CD14-positive monocyte (primary cell): ENCODE results near the gene FBXO48. TPM values are rescaled to one million over a fixed set of nuclear protein-coding genes. Genes with fewer than 3 reads are reported as not detected.

Source experiments
- DNase-seq, 3 donors: peaks; one replicate each; pipeline ENCODE4 v3.0.0-alpha.2; 2011 to 2022
- H2AFZ ChIP-seq: 2 replicates; pipeline ENCODE4 v1.6.0; 2012; ENCODE audit warnings: mild to moderate bottlenecking, low read depth, low read length, inconsistent platforms; ENCODE audit not compliant: insufficient read depth, poor library complexity, severe bottlenecking
- H3K27ac ChIP-seq, 2 donors: 1 replicate in 1 of 2; 2 replicates in 1 of 2; pipeline ENCODE4 v1.5.1; 2012 to 2013; ENCODE audit warnings: low read length in 2 of 2, control low read depth in 1 of 2, inconsistent platforms in 1 of 2, low read depth in 1 of 2, mild to moderate bottlenecking in 1 of 2
- H3K27me3 ChIP-seq, 2 donors: one replicate each; pipeline versions ENCODE4 v1.6.0 to v1.6.1; 2011 to 2013; ENCODE audit warnings: low read length in 2 of 2; ENCODE audit not compliant: control insufficient read depth in 2 of 2, insufficient read depth in 2 of 2
- H3K36me3 ChIP-seq, 2 donors: replicated peaks in 1 of 2; 1 replicate in 1 of 2; 2 replicates in 1 of 2; pipeline versions ENCODE4 v1.5.1 to v1.6.1; 2012 to 2013; ENCODE audit warnings: low read length in 2 of 2, control low read depth in 1 of 2, inconsistent platforms in 1 of 2, mild to moderate bottlenecking in 1 of 2; ENCODE audit not compliant: insufficient read depth in 2 of 2, control insufficient read depth in 1 of 2
- H3K4me1 ChIP-seq, 2 donors: 1 replicate in 1 of 2; 2 replicates in 1 of 2; pipeline versions ENCODE4 v1.5.1 to v1.6.1; 2012 to 2013; ENCODE audit warnings: low read length in 2 of 2, control low read depth in 1 of 2, inconsistent platforms in 1 of 2, mild to moderate bottlenecking in 1 of 2, moderate library complexity in 1 of 2; ENCODE audit not compliant: insufficient read depth in 2 of 2, control insufficient read depth in 1 of 2
- H3K4me2 ChIP-seq: replicated peaks from 2 replicates; pipeline ENCODE3; 2012; ENCODE audit warnings: low read length, moderate library complexity, mild to moderate bottlenecking; ENCODE audit not compliant: poor library complexity, severe bottlenecking; ENCODE audit errors: extremely low read depth
- H3K4me3 ChIP-seq, 3 experiments: fragments of 200-600 bp in 1 of 3; sonication (generic) in 1 of 3; replicated peaks in 1 of 3; 1 replicate in 2 of 3; 2 replicates in 1 of 3; pipeline ENCODE4 v1.5.1; 2011 to 2013; ENCODE audit warnings: low read length in 3 of 3, mild to moderate bottlenecking in 3 of 3, control low read depth in 2 of 3, low read depth in 2 of 3, inconsistent platforms in 1 of 3, moderate library complexity in 1 of 3
- H3K79me2 ChIP-seq: 2 replicates; pipeline ENCODE4 v1.6.0; 2012; ENCODE audit warnings: mild to moderate bottlenecking, control low read depth, inconsistent platforms, low read length, moderate library complexity; ENCODE audit not compliant: insufficient read depth
- H3K9ac ChIP-seq: 2 replicates; pipeline ENCODE4 v1.6.0; 2017; ENCODE audit warnings: low read length, mild to moderate bottlenecking; ENCODE audit not compliant: insufficient read depth, poor library complexity, severe bottlenecking
- H3K9me3 ChIP-seq, 2 donors: replicated peaks in 1 of 2; 1 replicate in 1 of 2; 2 replicates in 1 of 2; pipeline versions ENCODE4 v1.5.1 to v1.6.1; 2012 to 2013; ENCODE audit warnings: low read length in 2 of 2, control low read depth in 1 of 2; ENCODE audit not compliant: control insufficient read depth in 1 of 2, insufficient read depth in 1 of 2
- H4K20me1 ChIP-seq: 2 replicates; pipeline ENCODE4 v1.6.0; 2012; ENCODE audit warnings: mild to moderate bottlenecking, low read length, control low read depth, moderate library complexity; ENCODE audit not compliant: insufficient read depth
- H3K27ac Mint-ChIP-seq, 7 donors: one replicate each; pipeline ENCODE4 v1.8.0; 2020; ENCODE audit warnings: mild to moderate bottlenecking in 7 of 7, mixed read lengths in 7 of 7, moderate library complexity in 6 of 7, inconsistent platforms in 2 of 7
- H3K27me3 Mint-ChIP-seq, 3 donors: one replicate each; pipeline ENCODE4 v1.8.0; 2021 to 2022; ENCODE audit warnings: low read depth in 3 of 3, mild to moderate bottlenecking in 3 of 3, mixed read lengths in 3 of 3, moderate library complexity in 3 of 3, inconsistent platforms in 1 of 3
- H3K36me3 Mint-ChIP-seq, 2 donors: one replicate each; pipeline ENCODE4 v1.8.0; 2020; ENCODE audit warnings: mixed read lengths in 2 of 2, inconsistent platforms in 1 of 2, mild to moderate bottlenecking in 1 of 2
- H3K4me1 Mint-ChIP-seq: one replicate; pipeline ENCODE4 v1.8.0; 2020; ENCODE audit warnings: mild to moderate bottlenecking, mixed read lengths
- H3K4me3 Mint-ChIP-seq, 2 donors: one replicate each; pipeline ENCODE4 v1.8.0; 2020; ENCODE audit warnings: mild to moderate bottlenecking in 2 of 2, mixed read lengths in 2 of 2, moderate library complexity in 1 of 2
- H3K9me3 Mint-ChIP-seq, 7 donors: one replicate each; pipeline ENCODE4 v1.8.0; 2020 to 2022; ENCODE audit warnings: mixed read lengths in 7 of 7, mild to moderate bottlenecking in 6 of 7, moderate library complexity in 6 of 7, inconsistent platforms in 2 of 7
- CTCF ChIP-seq: fragments of 200-600 bp; IDR thresholded peaks from one replicate; pipeline ENCODE4 v1.8.0; 2022; ENCODE audit warnings: antibody characterized with exemption, mild to moderate bottlenecking
- WGBS: methylation state at CpG from one replicate; pipeline ENCODE4 v1.1.5; 2013; ENCODE audit warnings: missing lambda C conversion rate; ENCODE audit not compliant: insufficient coverage; 5-methylcytosine and 5-hydroxymethylcytosine counted together
- intact Hi-C, 2 donors: fragments of 100-400 bp; cut with micrococcal nuclease; formaldehyde crosslinking; loops; one replicate each; pipeline versions ENCODE4 v1.15.0 to v1.15.1; 2023
- polyA plus RNA-seq, 3 donors: library from polyadenylated mRNA; depleted of rRNA in 1 of 3; unstranded in 2 of 3; stranded (reverse) in 1 of 3; fragments of 300-500 nt in 2 of 3; fragments of >200 nt in 1 of 3; fragmentation: Illumina TruSeq in 2 of 3; gene quantifications; 1 replicate in 2 of 3; 2 replicates in 1 of 3; pipeline ENCODE4 v1.2.3, GENCODE V29; 2012 to 2021

FBXO48 gene
- polyA plus RNA-seq, 3 donors = 0.08 to 0.85 (median 0.31) TPM

- H3K79me2 ChIP-seq = no peaks in the 10 kb centered on the region
- no peak for DNase-seq
- no peaks in the 10 kb centered on the region for H3K4me1 ChIP-seq
- H3K4me3 ChIP-seq = no peak overlapping the region
- H3K9me3 ChIP-seq = no peaks in the 10 kb centered on the region
- Mint-ChIP-seq H3K4me3 (no peak overlapping the region), H3K36me3 (peaks cover 2 to 3% of the 10 kb centered on the region in 2 donors), H3K9me3 (no peaks in the 10 kb centered on the region), H3K4me1 (peaks cover 2% of the 10 kb centered on the region), H3K27ac (no peak overlapping the region), H3K27me3 (peaks cover 0 to 2% (median 1%) of the 10 kb centered on the region in 3 donors)
- H3K9ac ChIP-seq = no peak overlapping the region
- H3K27ac ChIP-seq = no peak overlapping the region
- H3K27me3 ChIP-seq = no peaks in the 10 kb centered on the region
- TF ChIP-seq CTCF = no peak
- H3K36me3 ChIP-seq = no peaks in the 10 kb centered on the region
- H4K20me1 ChIP-seq = no peaks in the 10 kb centered on the region
- no CpG with 5 or more reads among the region's 1 CpG for WGBS
- H3K4me2 ChIP-seq = no peak overlapping the region
- intact Hi-C loops = no loop called here
- no peak overlapping the region for H2AFZ ChIP-seq
Observed at GRCh38 chr2:68458981-68459380, 8.1 kb downstream of the FBXO48 start.

GRCh38 chr2:68456198-68456597, 10.9 kb downstream of the FBXO48 start:
- H3K27me3 Mint-ChIP-seq = peaks cover 0 to 2% (median 0%) of the 10 kb centered on the region in 3 donors
- H3K27ac Mint-ChIP-seq = no peak overlapping the region
- H3K4me2 ChIP-seq = no peak overlapping the region

More at GRCh38 chr2:68456198-68456597, 10.9 kb downstream of the FBXO48 start:
- TF ChIP-seq CTCF = no peak
- Mint-ChIP-seq H3K9me3 (no peaks in the 10 kb centered on the region), H3K4me1 (peaks cover 7% of the 10 kb centered on the region), H3K4me3 (no peak overlapping the region), H3K36me3 (peaks cover 2 to 3% of the 10 kb centered on the region in 2 donors)
- Histone ChIP-seq H3K9ac (no peak overlapping the region), H3K27me3 (no peaks in the 10 kb centered on the region), H3K9me3 (no peaks in the 10 kb centered on the region), H3K27ac (no peak overlapping the region), H3K36me3 (no peaks in the 10 kb centered on the region), H3K79me2 (no peaks in the 10 kb centered on the region), H3K4me3 (no peak overlapping the region), H3K4me1 (no peaks in the 10 kb centered on the region), H2AFZ (no peak overlapping the region), H4K20me1 (no peaks in the 10 kb centered on the region)
- DNase-seq = no peak
- 90% methylated on average over 3 of the region's 4 CpGs for WGBS
- intact Hi-C loops = no loop called here
